ENCODE measurements around the gene UCK2. TPM values are rescaled to one million over a fixed set of nuclear protein-coding genes. Genes with fewer than 3 reads are reported as not detected.

Gene UCK2
- total and polyA plus RNA-seq, 2 of the 8 experiments (the other 6 are each of a cell fraction or from before 2014, with no cell fraction given) = 103 to 109 TPM

DNA sequence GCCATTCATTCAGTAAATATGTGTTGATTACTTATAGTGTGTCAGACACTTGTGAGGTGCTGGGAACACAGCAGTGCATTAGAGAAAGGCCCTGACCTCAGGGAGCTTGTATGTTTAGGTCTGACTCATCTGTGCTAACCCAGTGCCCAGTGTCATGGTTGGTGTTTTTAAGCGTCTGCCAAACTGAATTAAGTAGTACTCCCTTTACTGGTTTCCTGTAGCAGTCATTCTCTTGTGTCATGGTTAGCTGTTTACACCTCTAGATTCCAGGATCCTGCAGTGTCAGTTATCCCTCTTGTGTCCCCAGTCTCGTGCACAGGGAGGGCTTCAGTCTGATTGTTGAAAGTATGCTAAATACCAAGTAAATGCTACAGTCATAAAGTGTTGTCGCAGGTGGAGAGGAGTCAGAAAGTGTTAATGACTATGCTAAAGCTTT, 14.2 kb downstream of the UCK2 start:
- no peak overlapping the region for H2BK20ac ChIP-seq (ENCODE audit: low read length)
- no peaks in the 10 kb centered on the region for H3K9me3 ChIP-seq (ENCODE audit: insufficient read depth in 2 of 2, low read depth in 1 of 2, low read length in 1 of 2)
- H3K4me1 ChIP-seq (replicated peaks in 1 of 4; ENCODE audit: control insufficient read depth in 3 of 4, insufficient read depth in 4 of 4, low read length in 3 of 4) = peaks cover 10 to 45% (median 23%) of the 10 kb centered on the region in 4 experiments
- H2AFZ ChIP-seq (ENCODE audit: low read length) = no peak overlapping the region
- H3K4me2 ChIP-seq (ENCODE audit: insufficient read depth in 1 of 2, low read depth in 2 of 2, low read length in 2 of 2) = peak overlapping the region in 1 of 2 experiments; percentile 32; a peak in 1 of 4 replicates
- H3K18ac ChIP-seq (ENCODE audit: extremely low read depth, low read length) = no peak overlapping the region
- no peak overlapping the region for H2AK5ac ChIP-seq (ENCODE audit: low read depth, low read length)
- no peak overlapping the region for H3K27ac ChIP-seq (ENCODE audit: low read depth, low read length)
- peaks cover 22% of the 10 kb centered on the region for H3K79me1 ChIP-seq (ENCODE audit: low read depth, low read length)
- WGBS, 2 experiments (ENCODE audit: extremely low coverage in 1 of 2, insufficient coverage in 1 of 2, insufficient read length in 1 of 2, insufficient replicate concordance in 2 of 2, low coverage in 1 of 2, low lambda C conversion rate in 2 of 2, missing lambda C conversion rate in 1 of 2) = 80% methylated on average over 3 of the region's 3 CpGs; no CpG with 5 or more reads in 1 of the 2 experiments
- ChIA-PET CTCF (ENCODE audit: partially characterized antibody) (interaction anchor here (0.7 to 2.3 kb wide), 5 partner anchors 13 to 53 kb away, joined by 3 to 11 read pairs (median 4); no protein-coding TSS in a partner anchor), POLR2A (ENCODE audit: partially characterized antibody) (interaction anchor here (1.1 to 12.5 kb wide), 2 partner anchors 13 to 42 kb away, joined by 3 to 114 read pairs; partner anchors contain the start of gene UCK2)
- H2BK120ac ChIP-seq (replicated peaks; ENCODE audit: low read depth, low read length) = no peak overlapping the region
- H4K5ac ChIP-seq (ENCODE audit: insufficient read length, low read depth, low read length) = no peak overlapping the region
- no peak overlapping the region for H2BK5ac ChIP-seq (ENCODE audit: low read depth, low read length)
- FAIRE-seq = no peak
- peaks cover 81 to 100% of the 10 kb centered on the region in 2 experiments for H3K79me2 ChIP-seq (ENCODE audit: control insufficient read depth in 1 of 2, insufficient read depth in 2 of 2, low read length in 2 of 2)
- no peaks in the 10 kb centered on the region for H3K27me3 ChIP-seq (replicated peaks in 1 of 4; ENCODE audit: control insufficient read depth in 3 of 4, extremely low read depth in 1 of 4, insufficient read depth in 3 of 4, low read length in 3 of 4)
- H3K4ac ChIP-seq (replicated peaks; ENCODE audit: insufficient read length, low read depth, low read length) = no peak overlapping the region
- H3K36me3 ChIP-seq (ENCODE audit: control insufficient read depth in 2 of 4, insufficient read depth in 4 of 4, low read length in 3 of 4) = peaks cover 0 to 9% (median 0%) of the 10 kb centered on the region in 4 experiments; a peak in 2 of 8 replicates
- no peak overlapping the region for H4K8ac ChIP-seq (ENCODE audit: extremely low read depth, insufficient read depth, low read length)
- no peaks in the 10 kb centered on the region for H3K23me2 ChIP-seq (ENCODE audit: low read depth, low read length)
- H3K56ac ChIP-seq (replicated peaks; ENCODE audit: insufficient read length, low read depth, low read length) = no peak overlapping the region
- H4K20me1 ChIP-seq (replicated peaks in 1 of 2; ENCODE audit: control insufficient read depth in 1 of 2, insufficient read depth in 2 of 2, low read length in 2 of 2) = peaks cover 47 to 70% of the 10 kb centered on the region in 2 experiments
- H3K9ac ChIP-seq (replicated peaks in 1 of 4; ENCODE audit: extremely low read depth in 1 of 4, low read depth in 3 of 4, low read length in 3 of 4) = peak overlapping the region in 1 of 4 experiments; percentile 40; a peak in 2 of 7 replicates
- no peak overlapping the region for H3K14ac ChIP-seq (ENCODE audit: insufficient read length)
- no peak overlapping the region for H2BK12ac ChIP-seq (ENCODE audit: low read depth, low read length)
- H4K91ac ChIP-seq (replicated peaks; ENCODE audit: insufficient read length, low read length) = no peak overlapping the region
- H3K4me3 ChIP-seq (ENCODE audit: extremely low read depth in 1 of 4, insufficient read depth in 2 of 4, low read depth in 3 of 4, low read length in 4 of 4) = no peak overlapping the region
- DNase-seq (ENCODE audit: low read depth in 1 of 2, low spot score in 2 of 2) = no peak
- no peak overlapping the region for H2BK15ac ChIP-seq (ENCODE audit: low read length)
- H3K23ac ChIP-seq (ENCODE audit: insufficient read length) = no peak overlapping the region
- TF ChIP-seq POLR2A (IDR thresholded peaks at IDR 0.05; ENCODE audit: control extremely low read depth in 1 of 2, low read depth in 2 of 2, low read length in 2 of 2) = no peak
- TF ChIP-seq, protein P1, sequence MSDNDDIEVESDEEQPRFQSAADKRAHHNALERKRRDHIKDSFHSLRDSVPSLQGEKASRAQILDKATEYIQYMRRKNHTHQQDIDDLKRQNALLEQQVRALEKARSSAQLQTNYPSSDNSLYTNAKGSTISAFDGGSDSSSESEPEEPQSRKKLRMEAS (IDR thresholded peaks at IDR 0.05) = no peak
- TF ChIP-seq POU5F1 (IDR thresholded peaks at IDR 0.05; ENCODE audit: low read depth, low read length) = no peak
- no peak for TF ChIP-seq RNF2 (IDR thresholded peaks at IDR 0.05; ENCODE audit: borderline replicate concordance, low read depth, low read length, missing control alignments, poor library complexity, severe bottlenecking)
- TF ChIP-seq, protein P2, sequence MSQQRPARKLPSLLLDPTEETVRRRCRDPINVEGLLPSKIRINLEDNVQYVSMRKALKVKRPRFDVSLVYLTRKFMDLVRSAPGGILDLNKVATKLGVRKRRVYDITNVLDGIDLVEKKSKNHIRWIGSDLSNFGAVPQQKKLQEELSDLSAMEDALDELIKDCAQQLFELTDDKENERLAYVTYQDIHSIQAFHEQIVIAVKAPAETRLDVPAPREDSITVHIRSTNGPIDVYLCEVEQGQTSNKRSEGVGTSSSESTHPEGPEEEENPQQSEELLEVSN (IDR thresholded peaks at IDR 0.05) = no peak
- no peak for TF ChIP-seq EP300 (IDR thresholded peaks at IDR 0.05; ENCODE audit: borderline replicate concordance in 1 of 2, low read depth in 2 of 2, low read length in 2 of 2)
- no peak for TF ChIP-seq NRF1 (IDR thresholded peaks at IDR 0.05; ENCODE audit: low read depth, low read length)
- no peak for TF ChIP-seq JUND (IDR thresholded peaks at IDR 0.05; ENCODE audit: low read length)
- TF ChIP-seq CREB1 (IDR thresholded peaks at IDR 0.05) = no peak
- no peak for TF ChIP-seq NANOG (IDR thresholded peaks at IDR 0.05; ENCODE audit: insufficient read depth, low read depth, low read length, poor library complexity, severe bottlenecking)
- TF ChIP-seq GTF2F1 (IDR thresholded peaks at IDR 0.05; ENCODE audit: borderline replicate concordance, low read depth, low read length) = no peak
- no peak for TF ChIP-seq SIRT6 (IDR thresholded peaks at IDR 0.05; ENCODE audit: low read length)
- no peak for TF ChIP-seq TAF7 (optimal IDR thresholded peaks at IDR 0.05; ENCODE audit: borderline replicate concordance, low read depth, low read length)

Measured in H1 (cell line).